ENCODE data around the gene KIF1A.

Gene KIF1A, protein sequence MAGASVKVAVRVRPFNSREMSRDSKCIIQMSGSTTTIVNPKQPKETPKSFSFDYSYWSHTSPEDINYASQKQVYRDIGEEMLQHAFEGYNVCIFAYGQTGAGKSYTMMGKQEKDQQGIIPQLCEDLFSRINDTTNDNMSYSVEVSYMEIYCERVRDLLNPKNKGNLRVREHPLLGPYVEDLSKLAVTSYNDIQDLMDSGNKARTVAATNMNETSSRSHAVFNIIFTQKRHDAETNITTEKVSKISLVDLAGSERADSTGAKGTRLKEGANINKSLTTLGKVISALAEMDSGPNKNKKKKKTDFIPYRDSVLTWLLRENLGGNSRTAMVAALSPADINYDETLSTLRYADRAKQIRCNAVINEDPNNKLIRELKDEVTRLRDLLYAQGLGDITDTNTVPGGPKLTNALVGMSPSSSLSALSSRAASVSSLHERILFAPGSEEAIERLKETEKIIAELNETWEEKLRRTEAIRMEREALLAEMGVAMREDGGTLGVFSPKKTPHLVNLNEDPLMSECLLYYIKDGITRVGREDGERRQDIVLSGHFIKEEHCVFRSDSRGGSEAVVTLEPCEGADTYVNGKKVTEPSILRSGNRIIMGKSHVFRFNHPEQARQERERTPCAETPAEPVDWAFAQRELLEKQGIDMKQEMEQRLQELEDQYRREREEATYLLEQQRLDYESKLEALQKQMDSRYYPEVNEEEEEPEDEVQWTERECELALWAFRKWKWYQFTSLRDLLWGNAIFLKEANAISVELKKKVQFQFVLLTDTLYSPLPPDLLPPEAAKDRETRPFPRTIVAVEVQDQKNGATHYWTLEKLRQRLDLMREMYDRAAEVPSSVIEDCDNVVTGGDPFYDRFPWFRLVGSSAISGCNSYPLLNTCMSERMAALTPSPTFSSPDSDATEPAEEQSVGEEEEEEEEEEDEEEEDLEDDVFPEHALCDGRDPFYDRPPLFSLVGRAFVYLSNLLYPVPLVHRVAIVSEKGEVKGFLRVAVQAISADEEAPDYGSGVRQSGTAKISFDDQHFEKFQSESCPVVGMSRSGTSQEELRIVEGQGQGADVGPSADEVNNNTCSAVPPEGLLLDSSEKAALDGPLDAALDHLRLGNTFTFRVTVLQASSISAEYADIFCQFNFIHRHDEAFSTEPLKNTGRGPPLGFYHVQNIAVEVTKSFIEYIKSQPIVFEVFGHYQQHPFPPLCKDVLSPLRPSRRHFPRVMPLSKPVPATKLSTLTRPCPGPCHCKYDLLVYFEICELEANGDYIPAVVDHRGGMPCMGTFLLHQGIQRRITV (N-terminal part only)

DNA sequence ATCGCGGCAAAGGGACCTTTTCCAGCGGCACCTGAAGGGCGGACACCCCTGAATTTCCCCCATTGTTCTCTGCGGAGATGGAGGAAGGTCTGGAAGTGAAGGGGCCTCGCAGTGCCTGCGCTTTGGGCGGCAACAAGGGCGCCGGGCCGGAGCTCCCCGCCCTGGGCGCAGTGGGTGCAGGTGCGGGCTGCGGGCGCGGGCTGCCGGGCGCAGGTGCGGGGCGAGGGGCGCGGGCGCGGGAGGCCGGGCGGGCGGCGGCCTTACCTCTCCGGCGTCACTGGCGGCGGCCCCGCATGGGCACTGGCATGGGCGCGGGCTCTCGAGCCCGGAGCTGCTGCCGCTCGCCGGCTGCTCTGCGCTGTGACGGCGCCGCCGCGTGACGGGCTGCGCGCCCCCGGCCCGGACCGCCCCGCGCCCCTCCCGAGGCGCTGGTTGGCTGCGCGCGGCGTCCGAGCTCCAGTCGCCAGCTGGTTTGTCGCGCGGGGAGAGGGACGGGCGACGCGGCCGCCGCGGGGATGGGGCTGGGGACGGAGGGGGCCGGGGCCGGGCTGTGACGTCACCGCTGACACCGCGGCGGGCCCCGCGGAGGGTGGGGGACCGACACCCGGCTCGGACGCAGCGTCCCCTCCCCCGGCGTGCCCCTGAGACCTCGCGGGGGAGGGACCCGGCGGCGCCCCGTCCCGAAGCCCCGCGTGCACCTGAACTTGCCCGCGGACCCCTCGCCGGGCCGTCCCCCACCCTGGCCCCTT lies at the start of gene KIF1A:
Gene KIF1A, minus strand, starts transcription at position 362 of the 749 bp plus-strand sequence. CDS start 22,467 bp downstream, outside the sequence.
- TF ChIP-seq, protein P1, sequence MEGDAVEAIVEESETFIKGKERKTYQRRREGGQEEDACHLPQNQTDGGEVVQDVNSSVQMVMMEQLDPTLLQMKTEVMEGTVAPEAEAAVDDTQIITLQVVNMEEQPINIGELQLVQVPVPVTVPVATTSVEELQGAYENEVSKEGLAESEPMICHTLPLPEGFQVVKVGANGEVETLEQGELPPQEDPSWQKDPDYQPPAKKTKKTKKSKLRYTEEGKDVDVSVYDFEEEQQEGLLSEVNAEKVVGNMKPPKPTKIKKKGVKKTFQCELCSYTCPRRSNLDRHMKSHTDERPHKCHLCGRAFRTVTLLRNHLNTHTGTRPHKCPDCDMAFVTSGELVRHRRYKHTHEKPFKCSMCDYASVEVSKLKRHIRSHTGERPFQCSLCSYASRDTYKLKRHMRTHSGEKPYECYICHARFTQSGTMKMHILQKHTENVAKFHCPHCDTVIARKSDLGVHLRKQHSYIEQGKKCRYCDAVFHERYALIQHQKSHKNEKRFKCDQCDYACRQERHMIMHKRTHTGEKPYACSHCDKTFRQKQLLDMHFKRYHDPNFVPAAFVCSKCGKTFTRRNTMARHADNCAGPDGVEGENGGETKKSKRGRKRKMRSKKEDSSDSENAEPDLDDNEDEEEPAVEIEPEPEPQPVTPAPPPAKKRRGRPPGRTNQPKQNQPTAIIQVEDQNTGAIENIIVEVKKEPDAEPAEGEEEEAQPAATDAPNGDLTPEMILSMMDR (IDR thresholded peaks at IDR 0.05; ENCODE audit: low read depth, low read length) = no peak
- no peak for DNase-seq (ENCODE audit: extremely low read depth, low read depth)

DNA sequence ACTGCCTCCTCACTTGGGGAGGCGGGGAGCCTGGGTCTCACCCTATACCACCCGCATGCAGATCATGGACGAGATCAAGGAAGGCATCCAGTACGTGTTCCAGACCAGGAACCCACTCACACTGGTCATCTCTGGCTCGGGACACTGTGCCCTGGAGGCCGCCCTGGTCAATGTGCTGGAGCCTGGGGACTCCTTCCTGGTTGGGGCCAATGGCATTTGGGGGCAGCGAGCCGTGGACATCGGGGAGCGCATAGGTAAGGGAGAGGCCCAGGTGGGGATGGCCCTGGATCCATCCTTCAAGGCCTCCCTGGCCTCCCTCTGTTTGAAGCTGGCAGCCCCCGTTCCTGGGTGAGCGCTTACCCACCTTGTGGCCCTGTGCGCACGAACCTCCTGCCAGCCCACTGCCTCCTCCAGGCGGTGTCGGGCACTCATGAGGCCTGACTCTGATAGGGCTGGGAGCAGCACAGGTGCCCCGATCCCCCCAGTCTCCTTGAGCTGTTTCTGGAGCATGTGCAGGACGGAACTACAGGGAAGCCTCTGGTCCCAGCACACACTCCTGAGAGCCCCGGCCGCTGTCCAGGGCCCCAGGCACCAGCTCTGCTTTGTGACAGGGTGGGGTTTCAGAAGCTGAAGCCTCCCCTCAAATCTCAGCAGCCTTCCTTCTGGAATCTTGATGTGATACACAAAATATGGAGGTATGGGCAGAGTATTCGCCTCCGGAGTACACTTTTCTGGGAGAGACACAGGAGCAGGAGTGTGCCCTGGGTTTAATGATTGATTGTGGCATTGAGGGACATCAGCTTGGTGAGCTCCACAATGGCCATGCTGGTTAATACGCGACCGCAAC lies 49.3 kb upstream of the KIF1A start:
- TF ChIP-seq, protein P1 (IDR thresholded peaks at IDR 0.05; ENCODE audit: low read depth, low read length) = no peak
- DNase-seq (ENCODE audit: extremely low read depth, low read depth) = no peak

- DNase-seq (ENCODE audit: extremely low read depth, low read depth) = no peak
- TF ChIP-seq, protein P1 (IDR thresholded peaks at IDR 0.05; ENCODE audit: low read depth, low read length) = no peak
These were observed 48.5 kb upstream of the KIF1A start, which contains the start of gene AGXT for GRCh38 chr2:240868286-240869108. TSS of gene AGXT (plus strand) at chr2:240868824. CDS start at chr2:240868866, 42 bp downstream.

- TF ChIP-seq, protein P1 (IDR thresholded peaks at IDR 0.05; ENCODE audit: low read depth, low read length) = no peak
- no peak for DNase-seq (ENCODE audit: extremely low read depth, low read depth)
These were observed 45.4 kb upstream of the KIF1A start for GRCh38 chr2:240865391-240865790.

- TF ChIP-seq, protein P1 (IDR thresholded peaks at IDR 0.05; ENCODE audit: low read depth, low read length) = no peak
- no peak for DNase-seq (ENCODE audit: extremely low read depth, low read depth)
These were observed 44.5 kb upstream of the KIF1A start for GRCh38 chr2:240864475-240864874.
